ENCODE results near the gene ETFBKMT.

Gene ETFBKMT

DNA sequence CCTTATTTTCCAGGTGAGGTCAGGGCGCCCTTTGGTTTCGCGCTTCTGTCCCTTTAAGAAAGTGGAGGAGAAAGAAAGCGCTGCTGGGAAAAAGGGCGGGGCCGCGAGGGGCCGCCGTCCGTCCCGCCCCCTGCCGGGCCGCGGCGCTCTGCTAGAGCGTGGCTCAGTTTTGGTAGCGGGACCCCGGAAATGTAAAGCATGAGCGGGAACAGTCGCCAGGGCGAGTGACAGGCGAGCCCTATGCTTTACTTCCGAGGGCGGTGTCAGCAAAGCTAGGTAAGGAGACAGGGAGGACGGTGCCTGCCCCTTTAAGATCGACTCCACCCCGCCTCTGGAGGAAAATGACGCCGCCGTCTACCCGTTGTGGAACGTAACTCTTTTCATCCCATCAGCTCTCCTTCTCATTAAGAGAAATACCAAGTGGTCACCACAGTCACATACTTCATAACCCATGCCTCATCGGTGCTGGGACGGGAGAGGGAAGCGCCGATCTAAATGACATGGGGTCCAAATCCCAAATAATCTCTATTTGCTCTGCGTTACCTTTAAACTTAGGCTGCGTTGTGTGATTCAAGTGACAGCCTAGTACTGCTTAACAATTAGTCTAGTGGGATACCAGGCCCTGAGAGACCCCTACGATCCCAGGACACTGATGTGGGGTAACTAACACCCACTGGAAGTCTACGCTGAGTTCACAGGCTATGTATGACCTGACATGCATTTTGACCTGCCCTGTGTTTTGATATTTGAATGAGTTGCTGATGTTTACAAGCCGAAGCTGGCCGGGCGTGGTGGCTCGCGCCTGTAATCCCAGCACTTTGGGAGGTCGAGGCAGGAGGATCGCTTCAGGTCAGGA is at the start of gene ETFBKMT:
Gene ETFBKMT, plus strand, starts transcription at position 602 of the 856 bp plus-strand sequence. CDS start 2,266 bp downstream, outside the sequence.
- peak; percentile 96 for DNase-seq (ENCODE audit: low spot score)

DNA sequence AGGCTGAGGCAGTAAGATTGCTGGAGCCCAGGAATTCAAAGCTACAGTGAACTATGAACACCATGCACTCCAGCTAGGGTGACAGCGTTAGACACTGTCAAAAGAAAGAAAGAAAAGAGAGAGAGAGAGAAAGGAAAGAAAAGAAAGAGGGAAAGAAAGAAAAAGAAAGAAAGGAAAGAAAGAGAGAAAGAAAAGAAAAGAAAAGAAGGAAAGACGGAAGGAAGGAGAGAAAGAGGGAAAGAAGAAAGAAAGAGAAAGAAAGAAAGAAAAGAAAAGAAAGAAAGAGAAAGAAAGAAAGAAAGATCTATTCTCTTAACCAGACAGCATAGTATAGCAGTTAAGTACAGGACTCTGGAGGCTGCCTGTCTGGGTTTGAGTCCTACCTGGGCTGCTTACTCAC is 46.7 kb upstream of the ETFBKMT start:
- DNase-seq (ENCODE audit: low spot score), result no peak

GRCh38 chr12:31618228-31619025 is 41.1 kb upstream of the ETFBKMT start:
- DNase-seq (ENCODE audit: low spot score), result no peak

DNA sequence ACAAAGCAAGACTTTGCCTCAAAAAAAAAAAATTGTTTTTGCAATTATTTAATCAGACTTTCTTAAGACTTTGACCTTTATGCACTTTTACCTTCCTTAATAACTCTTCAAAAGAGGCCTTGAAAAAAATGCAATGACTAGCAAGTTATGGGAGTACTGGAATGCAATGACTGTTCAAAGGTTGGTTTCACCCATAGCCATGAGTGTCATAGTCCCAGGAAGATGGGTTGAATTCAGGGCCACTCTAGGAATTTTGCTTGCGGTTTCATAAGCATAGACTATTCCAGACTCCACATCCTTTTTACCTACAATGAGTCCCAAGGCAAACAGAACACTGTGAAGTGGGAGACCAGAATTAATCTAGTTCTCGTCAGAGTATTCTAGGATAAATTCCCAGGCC is 39.2 kb upstream of the ETFBKMT start:
- no peak for DNase-seq (ENCODE audit: low spot score)

GRCh38 chr12:31622038-31622437 is 37.5 kb upstream of the ETFBKMT start:
- DNase-seq (ENCODE audit: low spot score), result no peak

DNA sequence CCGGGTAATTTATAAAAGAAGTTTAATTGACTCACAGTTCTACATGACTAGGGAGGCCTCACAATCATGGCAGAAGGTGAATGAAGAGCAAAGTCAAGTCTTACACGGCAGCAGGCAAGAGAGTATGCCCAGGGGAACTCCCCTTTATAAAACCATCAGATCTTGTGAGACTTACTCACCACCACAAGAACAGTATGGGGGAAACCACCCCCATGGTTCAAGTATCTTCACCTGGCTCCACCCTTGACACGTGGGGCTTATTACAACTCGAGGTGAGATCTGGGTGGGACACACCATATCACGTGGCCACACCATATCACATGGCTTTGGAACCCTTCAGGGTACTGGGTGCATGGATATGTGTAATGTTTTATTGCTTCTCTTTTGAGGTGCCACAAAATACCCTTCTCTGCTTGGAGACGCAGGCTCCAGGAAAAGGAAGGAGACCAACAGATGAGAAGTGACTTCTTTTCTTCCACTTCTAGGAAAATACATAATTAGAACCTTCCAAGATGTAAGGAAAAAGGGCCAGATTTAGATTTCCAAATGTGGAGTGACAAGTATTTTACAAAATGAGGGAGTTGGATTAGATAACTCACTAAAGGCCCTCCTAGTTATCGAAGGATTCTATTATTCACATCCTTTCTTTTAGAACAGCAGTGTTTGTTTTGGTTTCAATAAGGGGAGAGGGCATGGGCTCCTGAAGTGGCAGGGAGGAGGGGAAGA is 33.1 kb upstream of the ETFBKMT start:
- no peak for DNase-seq (ENCODE audit: low spot score)

DNA sequence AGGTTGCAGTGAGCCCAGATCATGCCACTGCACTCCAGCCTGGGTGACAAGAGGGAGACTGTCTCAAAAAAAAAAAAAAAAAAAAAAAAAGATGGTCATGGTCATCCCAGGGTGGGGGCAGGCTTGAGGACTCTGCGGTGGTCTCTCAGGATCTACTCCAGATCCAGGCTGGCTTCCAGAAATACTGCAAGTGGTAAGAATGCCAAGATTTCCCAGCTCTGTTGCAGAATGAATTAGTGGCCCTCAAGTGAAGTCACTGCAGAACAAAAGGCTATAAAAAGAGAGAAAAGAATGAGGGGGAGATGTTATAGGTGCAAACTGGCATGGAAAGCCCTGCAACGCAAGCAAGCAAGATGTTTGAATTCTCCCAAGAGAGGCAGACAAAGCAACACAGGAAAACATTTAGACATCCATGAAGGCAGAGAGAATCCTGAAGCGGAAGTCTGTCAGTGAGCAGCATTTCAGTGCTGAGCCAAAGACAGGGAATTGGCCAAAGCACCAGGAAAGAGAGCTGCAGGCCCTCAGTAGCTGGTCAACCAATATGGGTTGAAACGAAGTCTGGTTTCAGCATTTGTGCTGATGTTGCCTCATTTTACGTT is 31.9 kb upstream of the ETFBKMT start:
- DNase-seq (ENCODE audit: low spot score), result no peak

GRCh38 chr12:31629756-31630732 is 29.4 kb upstream of the ETFBKMT start:
- DNase-seq (ENCODE audit: low spot score), result no peak

DNA sequence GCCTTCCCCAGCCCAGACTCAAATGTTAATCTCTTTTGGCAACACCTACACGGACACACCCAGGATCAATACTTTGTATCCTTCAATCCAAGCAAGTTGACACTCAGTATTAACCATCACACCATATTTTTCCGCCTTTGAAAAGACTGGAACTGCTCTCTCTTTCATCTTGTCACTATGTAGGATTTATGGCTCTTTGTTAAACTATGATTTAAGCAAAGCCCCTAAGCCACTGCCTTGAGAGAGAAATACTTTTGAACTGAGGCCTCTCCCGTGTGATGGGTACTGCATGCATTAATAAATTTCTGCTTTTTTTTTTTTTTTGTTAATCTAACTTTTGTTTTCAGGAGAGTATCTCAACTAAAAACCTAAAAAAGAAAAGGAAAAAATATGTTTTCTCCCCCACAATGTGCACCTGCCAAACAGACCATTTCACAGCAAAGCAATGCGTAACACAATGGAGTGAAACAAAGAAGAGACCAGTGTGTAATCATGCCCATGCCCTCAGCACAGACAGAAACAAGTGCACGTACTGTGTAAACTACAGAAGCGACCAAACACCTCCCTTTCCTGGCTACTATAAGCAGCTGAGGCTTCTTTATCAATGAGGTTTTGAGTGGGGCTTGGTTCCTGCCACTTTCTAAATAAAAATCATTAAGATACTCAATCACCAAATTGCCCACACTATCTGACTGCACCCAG is 28.3 kb upstream of the ETFBKMT start:
- DNase-seq (ENCODE audit: low spot score), result no peak

- DNase-seq (ENCODE audit: low spot score), result no peak
Measured at GRCh38 chr12:31631809-31632208, 27.7 kb upstream of the ETFBKMT start.

DNA sequence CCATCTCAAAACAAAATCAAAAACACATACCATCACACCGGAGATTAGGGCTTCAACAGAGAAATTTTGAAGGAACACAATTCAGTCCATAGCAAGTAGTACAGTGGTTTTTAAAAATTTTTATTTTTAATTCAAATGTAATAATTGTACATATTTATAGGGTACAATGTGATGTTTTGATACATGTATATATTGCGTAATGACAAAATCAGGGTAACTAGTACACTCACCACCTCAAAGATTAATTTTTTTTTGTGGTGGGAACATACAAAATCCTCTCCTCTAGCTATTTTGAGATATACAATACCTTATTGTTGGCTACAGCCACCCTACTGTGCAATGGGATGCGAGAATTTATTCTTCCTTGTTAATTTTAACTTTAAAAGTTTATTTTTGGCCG is 26.0 kb upstream of the ETFBKMT start:
- DNase-seq (ENCODE audit: low spot score), result no peak

DNA sequence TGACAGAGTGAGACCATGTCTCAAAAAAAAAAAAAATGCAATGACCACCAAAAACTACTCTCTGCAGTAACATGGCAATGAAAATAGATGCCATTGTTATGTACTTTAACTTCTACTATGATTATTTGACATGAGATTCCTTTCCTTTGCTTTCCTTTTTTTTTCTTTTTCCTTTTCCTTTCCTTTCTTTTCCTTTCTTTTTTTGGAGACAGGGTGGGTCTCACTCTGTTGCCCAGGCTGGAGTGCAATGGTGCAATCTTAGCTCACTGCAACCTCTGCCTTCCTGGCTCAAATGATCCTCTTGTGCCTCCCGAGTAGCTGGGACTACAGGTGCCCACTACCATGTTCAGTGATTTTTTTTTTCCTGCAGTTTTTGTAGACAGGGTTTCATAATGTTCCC is 24.9 kb upstream of the ETFBKMT start:
- DNase-seq (ENCODE audit: low spot score), result no peak

DNA sequence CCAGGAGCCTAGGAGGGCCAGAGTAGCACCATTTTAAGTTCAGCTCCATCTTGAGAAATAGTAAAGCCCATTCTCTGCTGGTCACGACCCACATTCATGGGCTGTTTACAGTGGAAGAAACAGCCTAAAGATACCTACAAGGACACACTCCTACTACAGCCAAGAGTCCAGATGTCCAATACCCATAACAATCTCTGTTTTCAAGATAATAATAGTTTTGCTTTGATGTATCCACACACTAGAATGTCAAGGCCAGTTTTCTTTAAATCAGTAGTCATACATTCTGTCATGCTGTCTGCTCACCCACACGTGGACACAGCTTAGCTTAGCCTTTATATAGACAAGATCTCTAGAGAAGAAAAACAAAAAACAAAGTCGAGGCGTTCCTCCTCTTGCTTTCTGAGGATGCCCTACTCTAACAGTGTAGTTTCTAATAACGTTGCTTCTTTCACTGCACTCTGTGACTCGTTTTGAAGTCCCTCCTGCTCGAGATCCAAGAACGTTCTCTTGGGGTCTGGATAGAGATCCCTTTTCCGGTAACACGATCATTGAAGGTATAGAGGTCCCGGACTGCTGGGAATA is 17.9 kb upstream of the ETFBKMT start:
- no peak for DNase-seq (ENCODE audit: low spot score)

GRCh38 chr12:31644536-31644935 is 15.0 kb upstream of the ETFBKMT start:
- DNase-seq (ENCODE audit: low spot score), result no peak

DNA sequence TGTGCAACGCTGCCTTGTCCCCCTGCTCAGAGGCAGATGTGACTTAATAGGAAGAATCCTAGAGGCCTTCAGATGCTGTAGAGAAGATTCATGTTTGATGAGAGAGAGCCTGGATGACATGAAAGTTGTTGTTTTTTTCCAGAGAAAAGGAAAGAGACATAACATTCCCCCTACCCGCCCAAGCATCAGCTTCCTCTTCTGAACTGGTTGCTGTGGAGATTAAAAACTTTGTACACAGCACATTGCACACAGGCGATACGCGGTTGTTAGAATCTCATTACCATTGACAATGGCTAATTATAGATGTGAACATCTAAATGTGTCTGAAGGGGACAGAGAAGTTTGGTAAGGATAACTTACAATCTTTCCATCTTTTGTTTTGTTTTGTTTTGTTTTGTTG is 13.6 kb upstream of the ETFBKMT start:
- no peak for DNase-seq (ENCODE audit: low spot score)

DNA sequence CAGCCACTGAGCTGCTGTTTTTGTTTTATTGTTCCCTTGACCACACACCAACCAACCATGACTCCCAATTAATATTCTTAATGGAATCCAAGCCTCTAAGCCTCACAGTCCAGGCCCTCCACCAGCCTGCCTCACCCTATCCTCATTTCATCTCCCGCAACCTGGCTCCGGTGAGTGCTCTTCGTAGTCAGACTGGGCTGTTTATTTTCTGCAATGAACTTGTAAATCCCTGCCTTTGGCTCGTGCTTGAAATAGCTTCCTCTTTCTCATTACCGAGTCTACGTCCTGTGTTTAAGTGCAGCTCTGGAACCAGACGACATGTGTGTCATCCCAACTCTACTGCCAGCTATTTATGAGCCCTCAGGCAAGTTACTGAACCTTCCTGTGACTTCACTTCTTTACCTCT is 12.4 kb upstream of the ETFBKMT start:
- DNase-seq (ENCODE audit: low spot score), result no peak

DNA sequence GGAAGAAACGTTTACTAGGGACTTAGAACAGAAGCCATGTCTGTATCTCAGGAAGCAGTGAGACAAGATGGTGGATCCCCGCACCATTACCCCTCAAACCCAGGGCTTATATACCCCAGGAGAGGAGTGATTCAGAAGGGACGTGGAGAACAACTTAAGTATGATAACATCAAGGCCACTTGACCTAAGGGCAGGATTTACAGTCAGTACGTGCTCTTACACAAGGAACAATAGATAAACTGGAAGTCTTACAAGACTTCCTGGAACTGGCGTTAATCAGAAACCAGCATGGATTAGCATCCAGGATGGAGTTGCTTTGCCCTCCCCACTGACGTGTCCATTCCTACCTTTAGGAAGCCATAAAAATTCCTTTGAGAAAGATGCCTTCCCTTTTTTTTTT is 8.6 kb upstream of the ETFBKMT start:
- no peak for DNase-seq (ENCODE audit: low spot score)

DNA sequence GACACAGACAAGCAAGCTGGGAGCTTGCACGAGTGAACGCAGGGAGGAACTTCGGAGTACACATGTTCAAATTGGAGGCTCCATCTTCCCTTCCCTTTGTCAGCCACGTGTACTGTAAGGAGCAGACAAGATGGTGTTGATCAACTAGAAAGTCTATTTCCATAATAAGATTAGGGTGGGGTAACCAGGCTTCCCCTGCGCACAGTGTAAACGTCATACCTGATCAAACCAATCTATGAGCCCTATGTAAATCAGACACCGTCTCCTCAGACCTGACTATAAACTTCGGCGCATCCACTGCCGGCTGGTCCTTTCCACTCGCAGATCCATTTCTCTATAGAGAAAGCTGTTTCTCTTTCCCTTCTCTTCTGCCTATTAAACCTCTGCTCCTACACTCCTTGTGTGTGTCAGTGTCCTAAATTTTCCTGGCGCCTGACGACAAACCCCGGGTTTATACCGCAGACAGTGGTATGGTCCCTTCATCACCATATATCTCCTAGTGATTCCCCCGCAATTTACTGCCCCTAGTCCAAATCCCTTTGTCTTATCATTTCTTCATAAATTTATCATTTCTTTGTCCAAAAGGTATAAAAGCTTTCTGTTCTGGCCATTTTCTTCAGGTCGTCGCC is 7.5 kb upstream of the ETFBKMT start:
- DNase-seq (ENCODE audit: low spot score), result no peak

DNA sequence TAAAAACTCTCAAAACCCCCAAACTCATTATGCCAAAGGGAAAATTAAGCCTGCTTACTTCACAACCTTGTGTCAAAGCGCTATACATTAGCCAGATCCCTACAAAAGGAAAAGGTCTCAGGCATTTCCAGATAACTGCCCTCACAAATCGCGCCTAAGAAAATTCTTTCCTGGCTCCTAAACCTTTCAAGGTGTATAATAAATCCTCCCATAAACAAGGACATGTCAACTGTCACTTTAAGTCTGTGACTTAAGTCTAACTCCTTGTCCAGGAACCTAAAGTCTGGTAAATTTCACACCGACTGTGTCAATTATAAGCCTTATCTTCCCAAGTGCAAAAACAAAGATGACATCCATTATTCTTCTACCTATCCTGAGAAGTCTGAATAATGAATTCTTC is 4.3 kb upstream of the ETFBKMT start:
- no peak for DNase-seq (ENCODE audit: low spot score)
